AG20443 (cell line): ENCODE measurements around the gene IGF1R.
A peak's percentile ranks its signal among the peaks of the same experiment; 100 is the strongest.

Experiments used
- DNase-seq: peaks from one replicate; pipeline ENCODE4 v3.0.0; 2012; ENCODE audit warnings: low spot score, mixed read lengths

The IGF1R gene

GRCh38 chr15:98775498-98776230 lies 127.3 kb downstream of the IGF1R start:
- DNase-seq = no peak

GRCh38 chr15:98776607-98777281 lies 128.4 kb downstream of the IGF1R start:
- peak; percentile 79 for DNase-seq

- no peak for DNase-seq
These were observed 129.1 kb downstream of the IGF1R start for GRCh38 chr15:98777426-98777825.

- no peak for DNase-seq
These were observed 130.1 kb downstream of the IGF1R start for GRCh38 chr15:98778263-98778959.

GRCh38 chr15:98778960-98779359 lies 130.6 kb downstream of the IGF1R start:
- DNase-seq = no peak

- peak; percentile 87 for DNase-seq
These were observed 131.2 kb downstream of the IGF1R start for GRCh38 chr15:98779463-98780071.

GRCh38 chr15:98781838-98782237 lies 133.5 kb downstream of the IGF1R start:
- no peak for DNase-seq

- DNase-seq = no peak
These were observed 134.5 kb downstream of the IGF1R start for GRCh38 chr15:98782801-98783200.

GRCh38 chr15:98785431-98785806 lies 137.1 kb downstream of the IGF1R start:
- no peak for DNase-seq

- DNase-seq = no peak
These were observed 137.7 kb downstream of the IGF1R start for GRCh38 chr15:98785807-98786621.

- no peak for DNase-seq
These were observed 138.4 kb downstream of the IGF1R start for GRCh38 chr15:98786717-98787116.

- no peak for DNase-seq
These were observed 138.9 kb downstream of the IGF1R start for GRCh38 chr15:98787194-98787593.

GRCh38 chr15:98787936-98788757 lies 139.8 kb downstream of the IGF1R start:
- no peak for DNase-seq

- no peak for DNase-seq
These were observed 140.7 kb downstream of the IGF1R start for GRCh38 chr15:98789020-98789419.

GRCh38 chr15:98790270-98790669 lies 141.9 kb downstream of the IGF1R start:
- no peak for DNase-seq

- no peak for DNase-seq
These were observed 142.8 kb downstream of the IGF1R start for GRCh38 chr15:98791046-98791701.

- no peak for DNase-seq
These were observed 143.8 kb downstream of the IGF1R start for GRCh38 chr15:98792117-98792516.

GRCh38 chr15:98794211-98794610 lies 145.9 kb downstream of the IGF1R start:
- DNase-seq = no peak

GRCh38 chr15:98794748-98795147 lies 146.4 kb downstream of the IGF1R start:
- DNase-seq = no peak

GRCh38 chr15:98795980-98796379 lies 147.6 kb downstream of the IGF1R start:
- DNase-seq = no peak
